ENCODE results near the gene NR5A2.

GRCh38 chr1:200217703-200218102 is 190.2 kb downstream of the NR5A2 start:
- TF ChIP-seq CTCF (conservative IDR thresholded peaks at IDR 0.05 in 1 of 2, IDR thresholded peaks at IDR 0.05 in 1 of 2; ENCODE audit: extremely low read depth in 1 of 2, insufficient read depth in 1 of 2, low read depth in 1 of 2, low read length in 2 of 2), result no peak
- no peak for TF ChIP-seq EZH2 (IDR thresholded peaks at IDR 0.05; ENCODE audit: borderline replicate concordance, low read length)

Measured in mammary epithelial cell (primary cell).